HFFc6 (cell line): ENCODE data around the gene EPHB6. TPM values are rescaled to one million over a fixed set of nuclear protein-coding genes. Genes with fewer than 3 reads are reported as not detected.
A peak's percentile ranks its signal among the peaks of the same experiment; 100 is the strongest.

ENCODE experiments used
- DNase-seq: peaks from one replicate; pipeline ENCODE4 v3.0.0-alpha.2; 2018
- H3K27ac Mint-ChIP-seq: 2 replicates; pipeline ENCODE4 v1.8.0; 2020; ENCODE audit warnings: mild to moderate bottlenecking, mixed read lengths
- H3K27me3 Mint-ChIP-seq: 2 replicates; pipeline ENCODE4 v1.8.0; 2021; ENCODE audit warnings: mild to moderate bottlenecking, moderate library complexity, mixed read lengths; ENCODE audit not compliant: insufficient read depth
- H3K36me3 Mint-ChIP-seq: 2 replicates; pipeline ENCODE4 v1.8.0; 2021; ENCODE audit warnings: low read depth, mixed read lengths
- H3K4me1 Mint-ChIP-seq: 2 replicates; pipeline ENCODE4 v1.8.0; 2020; ENCODE audit warnings: low read depth, mixed read lengths
- H3K4me3 Mint-ChIP-seq: 2 replicates; pipeline ENCODE4 v1.8.0; 2020; ENCODE audit warnings: mild to moderate bottlenecking, moderate library complexity, mixed read lengths
- H3K9me3 Mint-ChIP-seq: 2 replicates; pipeline ENCODE4 v1.8.0; 2020; ENCODE audit warnings: mild to moderate bottlenecking, mixed read lengths
- total RNA-seq, 6 experiments: library from RNA; stranded (reverse); fragmentation: NEBNext Ultra II Directional; extraction: Animal tissue kit (Norgen Biotek cat#: 25700); gene quantifications; 2 replicates in 1 of 6; 3 replicates in 5 of 6; pipeline ENCODE4 v1.2.3, GENCODE V29; 2021
- TF ChIP-seq, protein P1 (sequence below): fragments of 200-600 bp; sonication (generic); IDR thresholded peaks from 2 replicates; pipeline ENCODE4 v1.5.0; 2021; ENCODE audit warnings: antibody characterized with exemption, mild to moderate bottlenecking

Gene EPHB6
- total RNA-seq, 6 experiments from 2014 or later, result 0.26 to 0.69 (median 0.33) TPM

DNA sequence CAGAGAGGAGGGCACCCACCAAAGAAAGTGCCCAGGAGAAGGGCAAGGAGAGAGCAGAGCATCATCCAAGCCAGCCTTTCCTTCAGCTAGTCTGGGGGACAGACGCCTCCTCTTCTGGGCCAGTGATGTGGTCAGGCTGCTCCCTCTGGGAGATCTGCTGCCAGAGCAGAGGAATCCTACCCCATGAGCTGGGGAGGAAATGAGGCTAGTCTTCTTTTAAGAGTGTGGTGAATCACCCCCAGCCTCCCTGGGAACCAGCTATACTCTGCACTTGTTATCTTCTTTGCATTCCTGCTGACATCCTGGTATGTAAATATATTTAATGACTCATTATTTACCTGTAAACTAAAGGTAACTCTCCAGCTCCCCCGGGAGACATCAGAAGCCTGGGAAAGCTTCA is 41.6 kb upstream of the EPHB6 start:
- H3K4me1 Mint-ChIP-seq, result peaks cover 48% of the 10 kb centered on the region
- H3K9me3 Mint-ChIP-seq, result no peaks in the 10 kb centered on the region
- no peak overlapping the region for H3K4me3 Mint-ChIP-seq
- peaks cover 10% of the 10 kb centered on the region for H3K27me3 Mint-ChIP-seq
- no peaks in the 10 kb centered on the region for H3K36me3 Mint-ChIP-seq
- peak overlapping the region; percentile 73; the same call in 1 of the 2 replicates for H3K27ac Mint-ChIP-seq
- DNase-seq, result peak; percentile 71
- TF ChIP-seq, protein P1, sequence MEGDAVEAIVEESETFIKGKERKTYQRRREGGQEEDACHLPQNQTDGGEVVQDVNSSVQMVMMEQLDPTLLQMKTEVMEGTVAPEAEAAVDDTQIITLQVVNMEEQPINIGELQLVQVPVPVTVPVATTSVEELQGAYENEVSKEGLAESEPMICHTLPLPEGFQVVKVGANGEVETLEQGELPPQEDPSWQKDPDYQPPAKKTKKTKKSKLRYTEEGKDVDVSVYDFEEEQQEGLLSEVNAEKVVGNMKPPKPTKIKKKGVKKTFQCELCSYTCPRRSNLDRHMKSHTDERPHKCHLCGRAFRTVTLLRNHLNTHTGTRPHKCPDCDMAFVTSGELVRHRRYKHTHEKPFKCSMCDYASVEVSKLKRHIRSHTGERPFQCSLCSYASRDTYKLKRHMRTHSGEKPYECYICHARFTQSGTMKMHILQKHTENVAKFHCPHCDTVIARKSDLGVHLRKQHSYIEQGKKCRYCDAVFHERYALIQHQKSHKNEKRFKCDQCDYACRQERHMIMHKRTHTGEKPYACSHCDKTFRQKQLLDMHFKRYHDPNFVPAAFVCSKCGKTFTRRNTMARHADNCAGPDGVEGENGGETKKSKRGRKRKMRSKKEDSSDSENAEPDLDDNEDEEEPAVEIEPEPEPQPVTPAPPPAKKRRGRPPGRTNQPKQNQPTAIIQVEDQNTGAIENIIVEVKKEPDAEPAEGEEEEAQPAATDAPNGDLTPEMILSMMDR, result no peak

DNA sequence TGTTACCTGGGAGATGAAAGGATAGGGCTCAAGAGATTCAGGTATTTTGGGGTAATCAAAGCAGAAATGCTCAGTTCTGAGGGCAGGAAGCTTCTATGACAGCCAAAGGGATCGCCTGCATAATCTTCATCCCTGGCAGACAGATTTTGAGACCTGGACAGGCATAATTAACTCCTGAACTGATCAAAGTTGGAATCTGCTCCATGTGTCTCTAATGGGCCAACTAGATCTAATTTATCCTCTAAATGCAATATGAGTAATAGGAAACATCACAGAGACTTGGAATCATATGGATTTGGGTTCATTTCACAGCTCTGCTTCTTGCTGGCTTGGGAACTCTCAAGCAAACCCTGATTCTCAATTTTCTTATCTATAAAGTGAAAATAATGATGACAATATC is 41.2 kb upstream of the EPHB6 start:
- Mint-ChIP-seq H3K27me3 (peaks cover 10% of the 10 kb centered on the region), H3K27ac (no peak overlapping the region), H3K36me3 (no peaks in the 10 kb centered on the region), H3K4me3 (no peak overlapping the region), H3K4me1 (peaks cover 43% of the 10 kb centered on the region), H3K9me3 (no peaks in the 10 kb centered on the region)
- TF ChIP-seq, protein P1, result no peak
- no peak for DNase-seq

DNA sequence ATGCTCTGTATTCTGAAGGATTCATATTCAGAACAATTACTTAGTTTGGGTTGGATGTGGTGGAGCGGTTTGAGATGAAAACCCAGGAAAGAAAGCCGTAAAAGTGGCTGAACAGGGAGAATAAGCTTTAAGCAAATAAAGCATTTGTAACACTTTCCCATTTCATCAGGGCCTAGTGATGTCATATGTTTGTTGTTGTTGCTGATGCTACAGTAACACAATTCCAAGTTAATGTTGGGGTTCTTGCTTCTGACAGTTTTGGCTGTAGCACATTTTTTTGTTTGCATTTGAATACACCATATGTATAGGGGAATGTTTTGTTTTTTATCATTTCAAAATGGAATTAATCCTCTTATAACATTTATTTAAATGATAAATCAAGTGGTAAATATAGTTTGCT is 40.4 kb upstream of the EPHB6 start:
- H3K27me3 Mint-ChIP-seq, result peaks cover 13% of the 10 kb centered on the region

DNA sequence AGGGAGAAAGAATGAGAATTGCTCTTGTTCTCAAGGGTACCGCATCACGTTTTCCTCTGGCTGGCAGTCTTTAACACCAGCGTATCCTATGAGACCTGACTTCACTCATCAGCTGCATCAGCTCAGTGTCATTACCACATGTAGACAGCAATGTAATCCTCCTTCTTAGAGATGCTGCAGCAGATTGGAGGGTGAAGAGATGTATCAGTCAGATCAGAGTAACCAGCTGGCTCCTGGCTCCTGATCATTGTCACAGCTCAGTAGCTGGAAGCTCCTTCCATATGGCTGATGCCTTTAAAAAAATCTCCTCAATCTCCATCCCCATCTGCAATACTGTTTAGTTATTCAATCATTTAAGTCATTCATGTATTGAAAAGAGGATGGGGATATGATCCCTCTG is 39.7 kb upstream of the EPHB6 start:
- Mint-ChIP-seq H3K27me3 (peaks cover 19% of the 10 kb centered on the region), H3K27ac (no peak overlapping the region), H3K36me3 (no peaks in the 10 kb centered on the region), H3K9me3 (no peaks in the 10 kb centered on the region), H3K4me1 (peaks cover 29% of the 10 kb centered on the region), H3K4me3 (no peak overlapping the region)
- TF ChIP-seq, protein P1, result no peak
- no peak for DNase-seq

More for the DNA sequence above, 40.4 kb upstream of the EPHB6 start:
- Mint-ChIP-seq H3K4me1 (peaks cover 36% of the 10 kb centered on the region), H3K4me3 (no peak overlapping the region), H3K9me3 (no peaks in the 10 kb centered on the region), H3K27ac (no peak overlapping the region), H3K36me3 (no peaks in the 10 kb centered on the region)
- no peak for DNase-seq
- TF ChIP-seq, protein P1, result no peak

DNA sequence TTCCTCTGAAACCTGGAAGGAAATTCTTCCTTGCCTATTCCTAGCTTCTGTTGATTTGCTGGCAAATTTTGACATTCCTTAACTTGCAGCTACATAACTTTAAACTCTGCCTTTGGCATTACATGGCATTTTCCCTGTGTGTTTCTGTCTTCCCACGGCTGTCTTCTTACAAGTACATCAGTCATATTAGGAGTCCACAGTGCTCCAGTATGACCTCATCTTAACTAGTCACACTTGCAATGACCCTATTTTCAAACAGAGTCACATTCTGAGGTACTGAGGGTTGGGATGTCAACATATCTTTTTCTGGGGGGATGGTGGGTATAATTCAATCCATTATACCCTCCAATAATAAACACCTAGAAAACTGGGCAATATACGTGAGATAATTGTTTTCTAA is 37.4 kb upstream of the EPHB6 start:
- Mint-ChIP-seq H3K36me3 (no peaks in the 10 kb centered on the region), H3K4me3 (no peak overlapping the region), H3K27ac (no peak overlapping the region), H3K27me3 (peaks cover 20% of the 10 kb centered on the region), H3K4me1 (peaks cover 13% of the 10 kb centered on the region), H3K9me3 (no peaks in the 10 kb centered on the region)
- DNase-seq, result no peak
- TF ChIP-seq, protein P1, result no peak

DNA sequence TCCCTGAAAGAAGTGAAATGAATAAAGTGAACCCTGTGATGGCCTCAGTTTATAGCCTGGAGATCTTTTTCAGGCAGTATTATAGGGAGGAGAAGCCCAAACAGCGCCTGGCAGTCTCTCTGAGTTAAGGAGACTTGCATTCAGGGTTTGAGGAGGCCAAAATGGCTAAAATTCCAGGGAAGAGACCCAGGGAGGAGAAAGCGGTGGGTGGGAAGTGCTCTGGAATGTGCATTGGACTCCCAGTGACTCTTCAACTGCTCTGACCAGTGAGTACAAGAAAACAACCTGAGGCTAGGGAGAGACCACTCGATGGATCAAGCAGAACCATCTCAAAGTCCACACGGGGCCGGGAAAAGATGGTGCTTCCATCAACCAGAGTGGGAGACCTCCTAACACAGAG is 35.3 kb upstream of the EPHB6 start:
- no peaks in the 10 kb centered on the region for H3K4me1 Mint-ChIP-seq
- no peak overlapping the region for H3K27ac Mint-ChIP-seq
- no peak for DNase-seq
- peaks cover 24% of the 10 kb centered on the region for H3K27me3 Mint-ChIP-seq
- no peaks in the 10 kb centered on the region for H3K36me3 Mint-ChIP-seq
- H3K9me3 Mint-ChIP-seq, result no peaks in the 10 kb centered on the region
- no peak overlapping the region for H3K4me3 Mint-ChIP-seq
- TF ChIP-seq, protein P1, result no peak
